Caco-2 (cell line): ENCODE results near the gene KIF26B. TPM values are rescaled to one million over a fixed set of nuclear protein-coding genes. Genes with fewer than 3 reads are reported as not detected.

Experiments used
- BruUV-seq: library from RNA; stranded (reverse); fragments of 400-500 nt; replicated peaks from 2 replicates; lab custom pipeline; 2021; lab: Mats Ljungman, UMichigan
- CTCF ChIA-PET: fragments of 300-600 bp; sonication (Branson Sonifier 250); formaldehyde crosslinking; loops from one replicate; lab custom pipeline; 2022; ENCODE audit warnings: antibody characterized with exemption; lab: Charles Lee
- POLR2A ChIA-PET: fragments of 300-600 bp; sonication (Branson Sonifier 250); formaldehyde crosslinking; loops from one replicate; lab custom pipeline; 2022; ENCODE audit warnings: antibody characterized with exemption; lab: Charles Lee
- DNase-seq, 2 experiments: peaks; one replicate each; pipeline versions ENCODE4 v3.0.0 to v3.0.0-alpha.2; 2020 to 2022
- H3K27me3 ChIP-seq: replicated peaks from 2 replicates; pipeline ENCODE4 v1.6.0; 2011; ENCODE audit warnings: low read length; ENCODE audit not compliant: control insufficient read depth, insufficient read depth
- H3K36me3 ChIP-seq: 2 replicates; pipeline ENCODE4 v1.5.1; 2011; ENCODE audit warnings: low read length; ENCODE audit not compliant: control insufficient read depth, insufficient read depth
- H3K4me1 ChIP-seq: fragments of 250-450 bp; sonication (Bioruptor Pico); 2 replicates; pipeline ENCODE4 v1.5.1; 2020; ENCODE audit warnings: mild to moderate bottlenecking
- H3K4me3 ChIP-seq: 2 replicates; pipeline ENCODE4 v1.5.1; 2011; ENCODE audit warnings: low read depth, mild to moderate bottlenecking, control low read depth, low read length
- H3K9me3 ChIP-seq: fragments of 250-450 bp; sonication (Bioruptor Pico); 2 replicates; pipeline ENCODE4 v1.5.1; 2020; ENCODE audit warnings: mild to moderate bottlenecking, moderate library complexity
- H3K27ac Mint-ChIP-seq: one replicate; pipeline ENCODE4 v1.8.0; 2022; ENCODE audit warnings: mixed read lengths; ENCODE audit not compliant: unreplicated experiment
- H3K27me3 Mint-ChIP-seq: one replicate; pipeline ENCODE4 v1.8.0; 2022; ENCODE audit warnings: mixed read lengths; ENCODE audit not compliant: insufficient read depth, unreplicated experiment
- H3K36me3 Mint-ChIP-seq: one replicate; pipeline ENCODE4 v1.8.0; 2022; ENCODE audit warnings: mild to moderate bottlenecking, mixed read lengths; ENCODE audit not compliant: insufficient read depth, unreplicated experiment
- H3K4me1 Mint-ChIP-seq: one replicate; pipeline ENCODE4 v1.8.0; 2022; ENCODE audit warnings: low read depth, mixed read lengths; ENCODE audit not compliant: unreplicated experiment
- H3K4me3 Mint-ChIP-seq: one replicate; pipeline ENCODE4 v1.8.0; 2022; ENCODE audit warnings: mild to moderate bottlenecking, moderate library complexity, mixed read lengths; ENCODE audit not compliant: unreplicated experiment
- H3K9me3 Mint-ChIP-seq: one replicate; pipeline ENCODE4 v1.8.0; 2022; ENCODE audit warnings: mixed read lengths; ENCODE audit not compliant: unreplicated experiment
- CTCF ChIP-seq, 2 experiments: fragments of 200-600 bp in 1 of 2; IDR thresholded peaks; 1 replicate in 1 of 2; 2 replicates in 1 of 2; pipeline versions ENCODE4 v1.5.1 to v1.8.0; 2011 to 2022; ENCODE audit warnings: antibody characterized with exemption in 1 of 2, control low read depth in 1 of 2, inconsistent platforms in 1 of 2, low read depth in 1 of 2, low read length in 1 of 2, mild to moderate bottlenecking in 1 of 2, moderate library complexity in 1 of 2; ENCODE audit not compliant: insufficient read depth in 1 of 2, severe bottlenecking in 1 of 2, unreplicated experiment in 1 of 2
- intact Hi-C: fragments of 100-400 bp; cut with micrococcal nuclease; formaldehyde crosslinking; loops from one replicate; pipeline ENCODE4 v1.10.0; 2022; ENCODE audit not compliant: unreplicated experiment
- total RNA-seq: library from RNA; stranded (reverse); gene quantifications from 2 replicates; pipeline ENCODE4 v1.2.3, GENCODE V29; 2022

KIF26B gene
- total RNA-seq, 1 experiment from 2014 or later = 4.9 TPM

- no TSS peak for BruUV-seq
- Mint-ChIP-seq H3K4me3 (no peak overlapping the region), H3K36me3 (no peaks in the 10 kb centered on the region), H3K27ac (no peak overlapping the region), H3K9me3 (no peaks in the 10 kb centered on the region), H3K4me1 (no peaks in the 10 kb centered on the region), H3K27me3 (no peaks in the 10 kb centered on the region)
- H3K4me3 ChIP-seq = no peak overlapping the region
- no peaks in the 10 kb centered on the region for H3K4me1 ChIP-seq
- intact Hi-C loops = no loop called here
- POLR2A ChIA-PET = no interaction called here
- TF ChIP-seq CTCF (IDR thresholded peaks at IDR 0.05; ENCODE audit: insufficient read depth in 1 of 2, low read depth in 1 of 2, low read length in 1 of 2, severe bottlenecking in 1 of 2, unreplicated experiment in 1 of 2) = no peak
- H3K9me3 ChIP-seq = no peaks in the 10 kb centered on the region
- no peaks in the 10 kb centered on the region for H3K27me3 ChIP-seq
- DNase-seq = no peak
- no peaks in the 10 kb centered on the region for H3K36me3 ChIP-seq
- CTCF ChIA-PET = no interaction called here
These were observed 23.8 kb upstream of the KIF26B start for GRCh38 chr1:245131026-245131393.

GRCh38 chr1:245132771-245133170 lies 22.0 kb upstream of the KIF26B start:
- Histone ChIP-seq H3K36me3 (no peaks in the 10 kb centered on the region), H3K9me3 (no peaks in the 10 kb centered on the region), H3K27me3 (no peaks in the 10 kb centered on the region), H3K4me1 (no peaks in the 10 kb centered on the region), H3K4me3 (no peak overlapping the region)
- H3K27me3 Mint-ChIP-seq = no peaks in the 10 kb centered on the region
- POLR2A ChIA-PET = no interaction called here
- no peaks in the 10 kb centered on the region for H3K4me1 Mint-ChIP-seq
- no peak overlapping the region for H3K4me3 Mint-ChIP-seq
- TF ChIP-seq CTCF (IDR thresholded peaks at IDR 0.05; ENCODE audit: insufficient read depth in 1 of 2, low read depth in 1 of 2, low read length in 1 of 2, severe bottlenecking in 1 of 2, unreplicated experiment in 1 of 2) = no peak
- DNase-seq = no peak
- CTCF ChIA-PET = no interaction called here
- no TSS peak for BruUV-seq
- H3K36me3 Mint-ChIP-seq = no peaks in the 10 kb centered on the region
- intact Hi-C loops = no loop called here
- H3K9me3 Mint-ChIP-seq = no peaks in the 10 kb centered on the region
- no peak overlapping the region for H3K27ac Mint-ChIP-seq

GRCh38 chr1:245133995-245134715 lies 20.6 kb upstream of the KIF26B start:
- Histone ChIP-seq H3K4me3 (no peak overlapping the region), H3K4me1 (no peaks in the 10 kb centered on the region), H3K9me3 (no peaks in the 10 kb centered on the region), H3K36me3 (no peaks in the 10 kb centered on the region), H3K27me3 (no peaks in the 10 kb centered on the region)
- intact Hi-C loops = no loop called here
- no TSS peak for BruUV-seq
- Mint-ChIP-seq H3K9me3 (no peaks in the 10 kb centered on the region), H3K27ac (no peak overlapping the region), H3K4me1 (no peaks in the 10 kb centered on the region), H3K27me3 (no peaks in the 10 kb centered on the region), H3K4me3 (no peak overlapping the region), H3K36me3 (no peaks in the 10 kb centered on the region)
- no peak for TF ChIP-seq CTCF (IDR thresholded peaks at IDR 0.05; ENCODE audit: insufficient read depth in 1 of 2, low read depth in 1 of 2, low read length in 1 of 2, severe bottlenecking in 1 of 2, unreplicated experiment in 1 of 2)
- ChIA-PET CTCF (no interaction called here), POLR2A (no interaction called here)
- no peak for DNase-seq
